Thoracic aorta endothelial cell (primary cell): ENCODE results near the gene TNPO1. TPM values are rescaled to one million over a fixed set of nuclear protein-coding genes. Genes with fewer than 3 reads are reported as not detected.

ENCODE experiments used
- small RNA-seq: library from RNA; depleted of rRNA; stranded (forward); fragments of <200 nt; gene quantifications from one replicate; pipeline ENCODE3, GENCODE V24; 2012
- total RNA-seq: library from RNA; depleted of rRNA; stranded (reverse); fragments of >200 nt; gene quantifications from 2 replicates; pipeline ENCODE4 v1.2.3, GENCODE V29; 2012

TNPO1 gene
- total RNA-seq = 708 and 907 TPM in 2 replicates

GRCh38 chr5:72816284-72817075 is at the start of gene TNPO1:
TNPO1 (plus strand) TSS chr5:72816661; CDS start chr5:72816738, 77 bp downstream.

DNA sequence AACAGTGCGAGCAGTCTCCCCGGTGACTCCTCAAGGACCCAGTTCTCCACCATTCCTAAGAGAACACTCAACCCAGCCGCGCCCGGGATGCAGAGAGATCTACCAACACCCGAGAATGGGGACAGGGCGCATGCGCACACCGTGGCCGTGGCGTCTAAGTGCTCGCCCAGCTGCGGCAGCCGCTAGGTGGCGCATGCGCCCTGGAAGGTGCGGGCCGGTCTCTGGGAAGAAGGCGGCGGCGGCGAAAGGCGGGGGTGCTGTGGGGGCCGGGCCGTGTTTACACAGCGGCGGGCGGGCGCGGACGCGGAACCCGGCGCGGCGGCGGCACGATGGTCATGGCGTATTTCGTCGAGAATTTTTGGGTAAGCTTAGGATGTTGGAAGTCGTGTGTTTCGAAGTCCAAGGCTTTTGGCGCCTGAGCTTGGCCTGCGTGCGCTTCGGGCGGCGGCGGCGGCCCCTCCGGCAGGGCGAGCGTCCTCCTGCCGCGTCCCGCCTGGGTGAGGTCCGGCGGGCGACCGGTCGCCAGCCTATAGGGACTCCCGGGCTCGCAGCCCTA is 139.4 kb downstream of the TNPO1 start, which contains the start of gene FCHO2:
Gene FCHO2 (plus strand): TSS at position 274 of the 556 bp plus-strand sequence. CDS start 56 bp downstream, at position 330.

Small RNA genes within 50 kb of the gene (small RNA-seq; reads per million reads assigned to genes)
- not detected for gene MIR4804
- not detected for gene RF00019

Other genes with a start within 250 kb of the TNPO1 start
- 23.9 and 30.9 TPM in 2 replicates for gene FCHO2, start 139.4 kb downstream of the TNPO1 start, total RNA-seq